Vagina (tissue), 2 donors: ENCODE results near the gene SCN8A. TPM values are rescaled to one million over a fixed set of nuclear protein-coding genes. Genes with fewer than 3 reads are reported as not detected.
"Not testable (repeated sequence)": the region's sequence is repeated elsewhere in the genome, so short reads cannot be mapped to it uniquely, and the experiment has no call there.

Source experiments
- DNase-seq, 2 donors: peaks; one replicate each; pipeline ENCODE4 v3.0.0-alpha.2; 2017; ENCODE audit errors: extremely low spot score in 2 of 2
- H3K27ac ChIP-seq: fragments of 200-600 bp; sonication (generic); one replicate; pipeline ENCODE4 v1.5.1; 2019
- H3K27me3 ChIP-seq: fragments of 200-600 bp; sonication (generic); one replicate; pipeline ENCODE4 v1.5.1; 2019
- H3K36me3 ChIP-seq, 2 donors: fragments of 200-600 bp; sonication (generic); one replicate each; pipeline ENCODE4 v1.5.1; 2017 to 2019
- H3K4me1 ChIP-seq: fragments of 200-600 bp; sonication (generic); one replicate; pipeline ENCODE4 v1.5.1; 2019
- H3K4me3 ChIP-seq, 2 donors: fragments of 200-600 bp; sonication (generic); 1 replicate in 1 of 2; 2 replicates in 1 of 2; pipeline ENCODE4 v1.5.1; 2016 to 2019
- H3K9me3 ChIP-seq: fragments of 200-600 bp; sonication (generic); one replicate; pipeline ENCODE4 v1.5.1; 2019
- POLR2A ChIP-seq, 2 donors: fragments of 450-650 bp; IDR thresholded peaks; one replicate each; pipeline ENCODE4 v1.6.1; 2017; ENCODE audit warnings: antibody characterized with exemption in 2 of 2, mild to moderate bottlenecking in 2 of 2, moderate library complexity in 2 of 2
- POLR2AphosphoS5 ChIP-seq, 2 donors: sonication (generic); formaldehyde crosslinking; IDR thresholded peaks; one replicate each; pipeline ENCODE4 v1.9.0; 2017; ENCODE audit warnings: antibody characterized with exemption in 2 of 2, mild to moderate bottlenecking in 2 of 2, low read depth in 1 of 2; ENCODE audit not compliant: insufficient read depth in 1 of 2
- intact Hi-C: fragments of 100-400 bp; cut with DNase I; formaldehyde crosslinking; loops from one replicate; pipeline ENCODE4 v1.15.1; 2023
- total RNA-seq: library from RNA; depleted of rRNA; stranded (reverse); fragments of >200 nt; gene quantifications from one replicate; pipeline ENCODE4 v1.2.3, GENCODE V29; 2016
- TF ChIP-seq, protein P1 (sequence below), 3 experiments: fragments of 450-650 bp in 2 of 3; fragments of 200-600 bp in 1 of 3; sonication (generic) in 1 of 3; IDR thresholded peaks; one replicate each; pipeline ENCODE4 v1.5.1; 2017 to 2019; ENCODE audit warnings: antibody characterized with exemption in 3 of 3, mild to moderate bottlenecking in 2 of 3, moderate library complexity in 2 of 3

Gene SCN8A
- total RNA-seq: 3.7 TPM

GRCh38 chr12:51591016-51591901, at the start of gene SCN8A:
Gene SCN8A, plus strand, starts transcription at chr12:51591233. Its CDS starts 71,585 bp downstream, at chr12:51662818.
- intact Hi-C loops: no loop called here
- DNase-seq: no peak
- no peaks in the 10 kb centered on the region for H3K36me3 ChIP-seq
- no peaks in the 10 kb centered on the region for H3K9me3 ChIP-seq
- H3K4me1 ChIP-seq: peaks cover 5% of the 10 kb centered on the region
- no peak within 1 kb of the TSS for H3K27ac ChIP-seq
- no peaks in the 10 kb centered on the region for H3K27me3 ChIP-seq
- H3K4me3 ChIP-seq: peak within 1 kb of the TSS; percentile 53 to 65
- TF ChIP-seq, protein P1, sequence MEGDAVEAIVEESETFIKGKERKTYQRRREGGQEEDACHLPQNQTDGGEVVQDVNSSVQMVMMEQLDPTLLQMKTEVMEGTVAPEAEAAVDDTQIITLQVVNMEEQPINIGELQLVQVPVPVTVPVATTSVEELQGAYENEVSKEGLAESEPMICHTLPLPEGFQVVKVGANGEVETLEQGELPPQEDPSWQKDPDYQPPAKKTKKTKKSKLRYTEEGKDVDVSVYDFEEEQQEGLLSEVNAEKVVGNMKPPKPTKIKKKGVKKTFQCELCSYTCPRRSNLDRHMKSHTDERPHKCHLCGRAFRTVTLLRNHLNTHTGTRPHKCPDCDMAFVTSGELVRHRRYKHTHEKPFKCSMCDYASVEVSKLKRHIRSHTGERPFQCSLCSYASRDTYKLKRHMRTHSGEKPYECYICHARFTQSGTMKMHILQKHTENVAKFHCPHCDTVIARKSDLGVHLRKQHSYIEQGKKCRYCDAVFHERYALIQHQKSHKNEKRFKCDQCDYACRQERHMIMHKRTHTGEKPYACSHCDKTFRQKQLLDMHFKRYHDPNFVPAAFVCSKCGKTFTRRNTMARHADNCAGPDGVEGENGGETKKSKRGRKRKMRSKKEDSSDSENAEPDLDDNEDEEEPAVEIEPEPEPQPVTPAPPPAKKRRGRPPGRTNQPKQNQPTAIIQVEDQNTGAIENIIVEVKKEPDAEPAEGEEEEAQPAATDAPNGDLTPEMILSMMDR (IDR thresholded peaks at IDR 0.05): no peak
- TF ChIP-seq POLR2AphosphoS5 (IDR thresholded peaks at IDR 0.05; ENCODE audit: insufficient read depth in 1 of 2, low read depth in 1 of 2) (no peak), POLR2A (IDR thresholded peaks at IDR 0.05) (no peak)

DNA sequence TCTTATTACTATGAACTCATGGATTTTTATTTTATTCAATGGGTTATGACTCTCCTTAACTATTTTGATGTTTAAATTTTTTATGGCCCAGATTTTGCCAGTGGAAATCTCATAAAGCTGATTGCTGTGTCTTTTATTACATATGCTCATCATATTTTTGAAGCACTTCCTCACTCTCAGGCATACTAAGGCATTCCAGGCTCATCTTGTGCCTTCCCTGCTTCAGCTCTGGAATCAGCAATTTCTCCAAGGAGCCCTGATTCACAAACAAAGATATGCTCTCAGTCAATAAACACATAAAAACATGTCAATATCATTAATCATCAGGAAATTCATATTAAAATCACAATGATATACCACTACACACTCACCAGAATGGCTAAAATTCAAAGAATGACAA, 44.9 kb upstream of the SCN8A start:
- intact Hi-C loops: no loop called here
- H3K9me3 ChIP-seq: no peaks in the 10 kb centered on the region
- no peaks in the 10 kb centered on the region for H3K27me3 ChIP-seq
- H3K4me3 ChIP-seq: no peak overlapping the region
- no peaks in the 10 kb centered on the region for H3K4me1 ChIP-seq
- DNase-seq: no peak
- no peaks in the 10 kb centered on the region for H3K36me3 ChIP-seq
- TF ChIP-seq POLR2A (IDR thresholded peaks at IDR 0.05): no peak
- TF ChIP-seq, protein P1 (IDR thresholded peaks at IDR 0.05): no peak
- no peak for TF ChIP-seq POLR2AphosphoS5 (IDR thresholded peaks at IDR 0.05; ENCODE audit: insufficient read depth in 1 of 2, low read depth in 1 of 2)
- no peak overlapping the region for H3K27ac ChIP-seq

DNA sequence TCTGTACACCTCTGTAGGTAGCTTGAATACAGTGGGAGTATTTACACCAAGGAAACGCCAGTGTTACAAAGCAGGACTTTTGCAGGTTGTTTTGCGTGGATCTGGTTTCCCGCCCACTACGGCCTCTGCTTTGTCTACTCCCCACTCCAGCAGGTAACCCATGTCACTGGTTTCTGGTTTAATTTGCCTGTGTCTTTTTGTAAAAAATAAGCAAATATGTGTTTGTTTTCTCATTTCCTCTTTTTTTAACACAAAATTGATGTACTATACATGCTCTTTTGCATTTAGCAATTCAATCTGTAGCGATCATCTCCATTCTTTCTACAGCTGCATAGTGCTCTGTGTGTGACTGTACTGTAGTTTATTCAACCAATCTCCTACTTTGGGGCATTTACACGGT, 43.4 kb upstream of the SCN8A start:
- H3K4me3 ChIP-seq: no peak overlapping the region
- H3K36me3 ChIP-seq: no peaks in the 10 kb centered on the region
- no peaks in the 10 kb centered on the region for H3K27me3 ChIP-seq
- H3K9me3 ChIP-seq: no peaks in the 10 kb centered on the region
- TF ChIP-seq, protein P1 (IDR thresholded peaks at IDR 0.05): no peak
- no peak for TF ChIP-seq POLR2A (IDR thresholded peaks at IDR 0.05)
- TF ChIP-seq POLR2AphosphoS5 (IDR thresholded peaks at IDR 0.05; ENCODE audit: insufficient read depth in 1 of 2, low read depth in 1 of 2): no peak
- no peak overlapping the region for H3K27ac ChIP-seq
- DNase-seq: no peak
- intact Hi-C loops: no loop called here
- no peaks in the 10 kb centered on the region for H3K4me1 ChIP-seq

- Histone ChIP-seq H3K27me3 (no peaks in the 10 kb centered on the region), H3K27ac (no peak overlapping the region), H3K4me3 (no peak overlapping the region), H3K9me3 (no peaks in the 10 kb centered on the region), H3K4me1 (no peaks in the 10 kb centered on the region), H3K36me3 (no peaks in the 10 kb centered on the region)
- intact Hi-C loops: no loop called here
- DNase-seq: no peak
- TF ChIP-seq POLR2AphosphoS5 (IDR thresholded peaks at IDR 0.05; ENCODE audit: insufficient read depth in 1 of 2, low read depth in 1 of 2): no peak
- TF ChIP-seq, protein P1 (IDR thresholded peaks at IDR 0.05): no peak
- no peak for TF ChIP-seq POLR2A (IDR thresholded peaks at IDR 0.05)
Observed at GRCh38 chr12:51548241-51548640, 42.8 kb upstream of the SCN8A start.

GRCh38 chr12:51549637-51550036, 41.4 kb upstream of the SCN8A start:
- TF ChIP-seq POLR2AphosphoS5 (IDR thresholded peaks at IDR 0.05; ENCODE audit: insufficient read depth in 1 of 2, low read depth in 1 of 2): no peak
- TF ChIP-seq POLR2A (IDR thresholded peaks at IDR 0.05): no peak
- TF ChIP-seq, protein P1 (IDR thresholded peaks at IDR 0.05): no peak
- Histone ChIP-seq H3K27me3 (no peaks in the 10 kb centered on the region), H3K27ac (no peak overlapping the region), H3K4me1 (no peaks in the 10 kb centered on the region), H3K9me3 (no peaks in the 10 kb centered on the region), H3K36me3 (no peaks in the 10 kb centered on the region), H3K4me3 (no peak overlapping the region)
- DNase-seq: no peak
- intact Hi-C loops: no loop called here

DNA sequence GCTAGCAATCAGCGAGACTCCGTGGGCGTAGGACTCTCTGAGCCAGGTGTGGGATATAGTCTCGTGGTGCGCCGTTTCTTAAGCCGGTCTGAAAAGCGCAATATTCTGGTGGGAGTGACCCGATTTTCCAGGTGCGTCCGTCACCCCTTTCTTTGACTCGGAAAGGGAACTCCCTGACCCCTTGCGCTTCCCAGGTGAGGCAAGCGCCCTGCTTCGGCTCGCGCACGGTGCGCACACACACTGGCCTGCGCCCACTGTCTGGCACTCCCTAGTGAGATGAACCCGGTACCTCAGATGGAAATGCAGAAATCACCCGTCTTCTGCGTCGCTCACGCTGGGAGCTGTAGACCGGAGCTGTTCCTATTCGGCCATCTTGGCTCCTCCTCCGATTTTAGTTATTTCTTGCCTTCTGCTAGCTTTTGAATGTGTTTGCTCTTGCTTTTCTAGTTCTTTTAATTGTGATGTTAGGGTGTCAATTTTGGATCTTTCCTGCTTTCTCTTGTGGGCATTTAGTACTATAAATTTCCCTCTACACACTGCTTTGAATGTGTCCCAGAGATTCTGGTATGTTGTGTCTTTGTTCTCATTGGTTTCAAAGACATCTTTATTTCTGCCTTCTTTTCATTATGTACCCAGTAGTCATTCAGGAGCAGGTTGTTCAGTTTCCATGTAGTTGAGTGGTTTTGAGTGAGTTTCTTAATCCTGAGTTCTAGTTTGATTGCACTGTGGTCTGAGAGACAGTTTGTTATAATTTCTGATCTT, 22.6 kb upstream of the SCN8A start:
- H3K4me1 ChIP-seq, intact Hi-C loops: not testable (repeated sequence)

More for the DNA sequence above, 22.6 kb upstream of the SCN8A start:
- not testable (repeated sequence) for H3K36me3 ChIP-seq, H3K9me3 ChIP-seq, H3K4me3 ChIP-seq, H3K27ac ChIP-seq, DNase-seq, H3K27me3 ChIP-seq
